Measurements from ENCODE around the gene PATL2. TPM values are rescaled to one million over a fixed set of nuclear protein-coding genes. Genes with fewer than 3 reads are reported as not detected.

The PATL2 gene
- total and polyA plus RNA-seq, 2 experiments from 2014 or later = 0.19 TPM; not detected in 1

GRCh38 chr15:44716983-44717602, 6.0 kb upstream of the PATL2 start (continued):
- TF ChIP-seq REST (IDR thresholded peaks at IDR 0.05; ENCODE audit: unreplicated experiment) (no peak), ZNF331 (CRISPR knock-in tag; IDR thresholded peaks at IDR 0.05; ENCODE audit: low read depth) (no peak), STAT1 (IDR thresholded peaks at IDR 0.05; ENCODE audit: unreplicated experiment) (no peak)

- no peak for DNase-seq (ENCODE audit: low spot score)
- TF ChIP-seq EZH2phosphoT487 (IDR thresholded peaks at IDR 0.05; ENCODE audit: unreplicated experiment) (no peak), STAT1 (IDR thresholded peaks at IDR 0.05; ENCODE audit: unreplicated experiment) (no peak), CTCF (conservative IDR thresholded peaks at IDR 0.05; ENCODE audit: low read depth in 2 of 2) (no peak), REST (IDR thresholded peaks at IDR 0.05; ENCODE audit: unreplicated experiment) (no peak), JUNB (IDR thresholded peaks at IDR 0.05; ENCODE audit: unreplicated experiment) (no peak), CREB1 (CRISPR knock-in tag; IDR thresholded peaks at IDR 0.05; ENCODE audit: low read depth) (no peak), ETS1 (IDR thresholded peaks at IDR 0.05) (no peak), EZH2 (IDR thresholded peaks at IDR 0.05; ENCODE audit: low read depth, unreplicated experiment) (no peak), ZNF331 (CRISPR knock-in tag; IDR thresholded peaks at IDR 0.05; ENCODE audit: low read depth) (no peak), NANOG (IDR thresholded peaks at IDR 0.05; ENCODE audit: borderline replicate concordance) (no peak)
Measured at GRCh38 chr15:44715797-44716334, 4.7 kb upstream of the PATL2 start.

More at GRCh38 chr15:44715797-44716334, 4.7 kb upstream of the PATL2 start:
- no peak overlapping the region for H3K4me3 ChIP-seq
- ATAC-seq = no peak
- Mint-ChIP-seq H3K27me3 (ENCODE audit: insufficient read depth, low read depth, poor library complexity) (peaks cover 20% of the 10 kb centered on the region), H3K36me3 (ENCODE audit: low read depth) (peaks cover 8% of the 10 kb centered on the region), H3K27ac (no peak overlapping the region), H3K9me3 (no peaks in the 10 kb centered on the region), H3K4me1 (peaks cover 14% of the 10 kb centered on the region), H3K4me3 (no peak overlapping the region)
- no peaks in the 10 kb centered on the region for H3K9me2 ChIP-seq (ENCODE audit: insufficient read depth)
- no peaks in the 10 kb centered on the region for H3K36me3 ChIP-seq (ENCODE audit: insufficient read depth)
- no peak overlapping the region for H3K27ac ChIP-seq (ENCODE audit: low read depth)
- H3K4me2 ChIP-seq = no peak overlapping the region
- H3K27me3 ChIP-seq (ENCODE audit: insufficient read depth) = peaks cover 16% of the 10 kb centered on the region
- H3F3A ChIP-seq (replicated peaks; ENCODE audit: low read depth) = no peaks in the 10 kb centered on the region
- peaks cover 6% of the 10 kb centered on the region for H3K4me1 ChIP-seq (ENCODE audit: insufficient read depth)
- peaks cover 10% of the 10 kb centered on the region; the same call in 1 of the 2 replicates for H3K79me2 ChIP-seq (replicated peaks; ENCODE audit: insufficient read depth)
- H2AFZ ChIP-seq = no peak overlapping the region
- peaks cover 11% of the 10 kb centered on the region; the same call in 1 of the 2 replicates for H4K20me1 ChIP-seq (replicated peaks; ENCODE audit: insufficient read depth)
